ENCODE results near the gene IGLON5. TPM values are rescaled to one million over a fixed set of nuclear protein-coding genes. Genes with fewer than 3 reads are reported as not detected.
A peak's percentile ranks its signal among the peaks of the same experiment; 100 is the strongest.

IGLON5 gene
- total RNA-seq, 1 donor from 2014 or later = 44.8 TPM

- peaks cover 5% of the 10 kb centered on the region for H3K4me1 Mint-ChIP-seq (ENCODE audit: low read depth)
- H3K9me3 Mint-ChIP-seq (ENCODE audit: low read depth) = no peaks in the 10 kb centered on the region
- H3K4me3 Mint-ChIP-seq (ENCODE audit: low read depth) = peak overlapping the region; percentile 80
- peaks cover 25% of the 10 kb centered on the region for H3K27me3 Mint-ChIP-seq
- TF ChIP-seq CTCF (IDR thresholded peaks at IDR 0.05; ENCODE audit: unreplicated experiment) = peak; percentile 35
- peak; percentile 93 for DNase-seq (ENCODE audit: low spot score, unreplicated experiment)
- peak overlapping the region; percentile 93 for H3K27ac Mint-ChIP-seq
- H3K36me3 Mint-ChIP-seq (ENCODE audit: insufficient read depth) = peaks cover 4% of the 10 kb centered on the region
Observed at GRCh38 chr19:51339687-51340656, 28.5 kb downstream of the IGLON5 start.

GRCh38 chr19:51341066-51341465 lies 29.6 kb downstream of the IGLON5 start:
- TF ChIP-seq CTCF (IDR thresholded peaks at IDR 0.05; ENCODE audit: unreplicated experiment) = no peak
- Mint-ChIP-seq H3K4me1 (ENCODE audit: low read depth) (peaks cover 5% of the 10 kb centered on the region), H3K27me3 (peaks cover 25% of the 10 kb centered on the region), H3K9me3 (ENCODE audit: low read depth) (no peaks in the 10 kb centered on the region), H3K27ac (peak overlapping the region; percentile 29), H3K36me3 (ENCODE audit: insufficient read depth) (peaks cover 7% of the 10 kb centered on the region), H3K4me3 (ENCODE audit: low read depth) (peak overlapping the region; percentile 40)
- no peak for DNase-seq (ENCODE audit: low spot score, unreplicated experiment)

GRCh38 chr19:51341976-51342580 lies 30.6 kb downstream of the IGLON5 start, which contains the start of gene VSIG10L:
TSS of gene VSIG10L (minus strand) at chr19:51342139. CDS start at chr19:51342124, 15 bp downstream.
- H3K36me3 Mint-ChIP-seq (ENCODE audit: insufficient read depth) = peaks cover 7% of the 10 kb centered on the region
- H3K27ac Mint-ChIP-seq = peak within 1 kb of the TSS; percentile 20
- H3K27me3 Mint-ChIP-seq = peaks cover 25% of the 10 kb centered on the region
- H3K4me3 Mint-ChIP-seq (ENCODE audit: low read depth) = peak within 1 kb of the TSS; percentile 40
- peaks cover 5% of the 10 kb centered on the region for H3K4me1 Mint-ChIP-seq (ENCODE audit: low read depth)
- no peak for TF ChIP-seq CTCF (IDR thresholded peaks at IDR 0.05; ENCODE audit: unreplicated experiment)
- no peak for DNase-seq (ENCODE audit: low spot score, unreplicated experiment)
- no peaks in the 10 kb centered on the region for H3K9me3 Mint-ChIP-seq (ENCODE audit: low read depth)

- DNase-seq (ENCODE audit: low spot score, unreplicated experiment) = no peak
- Mint-ChIP-seq H3K4me1 (ENCODE audit: low read depth) (peaks cover 7% of the 10 kb centered on the region), H3K36me3 (ENCODE audit: insufficient read depth) (peaks cover 7% of the 10 kb centered on the region), H3K27me3 (peaks cover 25% of the 10 kb centered on the region), H3K27ac (peak overlapping the region; percentile 20), H3K4me3 (ENCODE audit: low read depth) (no peak overlapping the region), H3K9me3 (ENCODE audit: low read depth) (no peaks in the 10 kb centered on the region)
- TF ChIP-seq CTCF (IDR thresholded peaks at IDR 0.05; ENCODE audit: unreplicated experiment) = no peak
Observed at GRCh38 chr19:51342631-51343569, 31.5 kb downstream of the IGLON5 start.
